Measurements from ENCODE around the gene PPFIA1. TPM values are rescaled to one million over a fixed set of nuclear protein-coding genes. Genes with fewer than 3 reads are reported as not detected.

Gene PPFIA1
- 10 to 100 TPM; 17.8 to 27.3 (median 23.6) TPM for polyA plus RNA-seq
- long read RNA-seq, donor 1, partial matches to known transcripts, result 0 of 2 reads
- long read RNA-seq, donor 1, other reads (novel, unspliced or antisense), result 0 of 2 reads
- long read RNA-seq, donor 2, result 0 reads
- long read RNA-seq, donor 3, result 0 reads
- long read RNA-seq, donor 4, result 0 reads
- long read RNA-seq, donor 5, result 0 reads
- long read RNA-seq, donor 6, partial matches to known transcripts, result 0 of 2 reads
- long read RNA-seq, donor 6, other reads (novel, unspliced or antisense), result 0 of 2 reads
- long read RNA-seq, donor 7, result 0 reads
- long read RNA-seq, donor 8, result 0 reads
- long read RNA-seq, donor 9, result 0 reads
- long read RNA-seq, donor 10, partial matches to known transcripts, result 0 of 1 reads
- long read RNA-seq, donor 10, other reads (novel, unspliced or antisense), result 0 of 1 reads

GRCh38 chr11:70270104-70270876, at the start of gene PPFIA1:
Gene PPFIA1 (plus strand): TSS chr11:70270690. CDS start chr11:70272173, 1,483 bp downstream.
- Histone ChIP-seq H3K4me1 (ENCODE audit: control insufficient read depth in 3 of 3, insufficient read depth in 2 of 3, low read depth in 1 of 3, low read length in 2 of 3) (peaks cover 2 to 10% (median 10%) of the 10 kb centered on the region in 3 donors), H3K4me3 (ENCODE audit: low read depth in 1 of 3, low read length in 3 of 3) (peak within 1 kb of the TSS; percentile 81 to 90 (median 87)), H3K36me3 (ENCODE audit: control insufficient read depth in 3 of 3, insufficient read depth in 2 of 3, low read depth in 1 of 3, low read length in 3 of 3) (peaks cover 0 to 13% (median 4%) of the 10 kb centered on the region in 3 donors), H3K27ac (ENCODE audit: low read depth in 1 of 3, low read length in 2 of 3) (peak within 1 kb of the TSS; percentile 85 to 96 (median 86)), H3K27me3 (ENCODE audit: control insufficient read depth in 3 of 3, insufficient read depth in 3 of 3, low read length in 3 of 3) (no peaks in the 10 kb centered on the region), H3K9me3 (ENCODE audit: control insufficient read depth in 2 of 2, insufficient read depth in 1 of 2, low read depth in 1 of 2, low read length in 1 of 2) (no peaks in the 10 kb centered on the region)
- FAIRE-seq, result no peak
- DNase-seq, result peak; percentile 96 to 99
- whole genome bisulfite sequencing, 3 donors, result 0% methylated on average over 66 to 99 of the region's 99 CpGs

DNA sequence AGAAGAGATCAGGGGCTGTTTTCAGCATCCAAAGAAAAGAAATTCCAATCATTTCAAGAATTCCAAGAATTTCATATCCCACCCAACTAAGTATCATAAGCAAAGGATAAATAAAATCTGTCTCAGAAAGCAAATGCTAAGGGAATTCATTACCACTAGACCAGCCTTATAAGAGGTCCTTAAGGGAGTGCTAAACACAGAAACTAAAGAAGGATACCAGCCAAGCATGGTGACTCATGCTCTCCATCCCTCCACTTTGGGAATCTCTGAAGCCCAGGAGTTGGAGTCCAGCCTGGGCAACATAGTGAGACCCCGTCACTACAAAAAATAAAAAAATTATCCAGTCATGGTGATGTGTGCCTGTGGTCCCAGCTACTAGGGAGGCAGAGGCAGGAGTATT, 49.6 kb upstream of the PPFIA1 start:
- FAIRE-seq (no peak), DNase-seq (no peak)
- Histone ChIP-seq H3K4me1 (ENCODE audit: control insufficient read depth in 3 of 3, insufficient read depth in 2 of 3, low read depth in 1 of 3, low read length in 2 of 3) (peaks cover 0 to 6% (median 0%) of the 10 kb centered on the region in 3 donors), H3K4me3 (ENCODE audit: low read depth in 1 of 3, low read length in 3 of 3) (no peak overlapping the region), H3K27me3 (ENCODE audit: control insufficient read depth in 3 of 3, insufficient read depth in 3 of 3, low read length in 3 of 3) (no peaks in the 10 kb centered on the region), H3K36me3 (ENCODE audit: control insufficient read depth in 3 of 3, insufficient read depth in 2 of 3, low read depth in 1 of 3, low read length in 3 of 3) (no peaks in the 10 kb centered on the region), H3K27ac (ENCODE audit: low read depth in 1 of 3, low read length in 2 of 3) (no peak overlapping the region), H3K9me3 (ENCODE audit: control insufficient read depth in 2 of 2, insufficient read depth in 1 of 2, low read depth in 1 of 2, low read length in 1 of 2) (peaks cover 0 to 3% of the 10 kb centered on the region in 2 donors)
- 77 to 97% (median 93%) methylated on average over 1 of the region's 1 CpG for WGBS, 3 donors

- Histone ChIP-seq H3K4me1 (ENCODE audit: control insufficient read depth in 3 of 3, insufficient read depth in 2 of 3, low read depth in 1 of 3, low read length in 2 of 3) (peaks cover 4 to 13% (median 4%) of the 10 kb centered on the region in 3 donors), H3K4me3 (ENCODE audit: low read depth in 1 of 3, low read length in 3 of 3) (no peak overlapping the region), H3K9me3 (ENCODE audit: control insufficient read depth in 2 of 2, insufficient read depth in 1 of 2, low read depth in 1 of 2, low read length in 1 of 2) (peaks cover 0 to 3% of the 10 kb centered on the region in 2 donors), H3K27me3 (ENCODE audit: control insufficient read depth in 3 of 3, insufficient read depth in 3 of 3, low read length in 3 of 3) (no peaks in the 10 kb centered on the region), H3K36me3 (ENCODE audit: control insufficient read depth in 3 of 3, insufficient read depth in 2 of 3, low read depth in 1 of 3, low read length in 3 of 3) (no peaks in the 10 kb centered on the region), H3K27ac (ENCODE audit: low read depth in 1 of 3, low read length in 2 of 3) (peak overlapping the region in 2 of 3 donors; percentile 76 to 89)
- WGBS, 3 donors, result 13 to 50% (median 35%) methylated on average over 5 to 8 of the region's 8 CpGs
- no peak for FAIRE-seq
- peak; percentile 65 to 98 for DNase-seq
These were observed 44.8 kb upstream of the PPFIA1 start for GRCh38 chr11:70225681-70226177.

- WGBS, 3 donors, result 24 to 69% (median 47%) methylated on average over 3 of the region's 3 CpGs
- peak overlapping the region in 2 of 3 donors; percentile 76 to 89 for H3K27ac ChIP-seq (ENCODE audit: low read depth in 1 of 3, low read length in 2 of 3)
- H3K9me3 ChIP-seq (ENCODE audit: control insufficient read depth in 2 of 2, insufficient read depth in 1 of 2, low read depth in 1 of 2, low read length in 1 of 2), result peaks cover 0 to 3% of the 10 kb centered on the region in 2 donors
- no peak overlapping the region for H3K4me3 ChIP-seq (ENCODE audit: low read depth in 1 of 3, low read length in 3 of 3)
- FAIRE-seq, result no peak
- H3K36me3 ChIP-seq (ENCODE audit: control insufficient read depth in 3 of 3, insufficient read depth in 2 of 3, low read depth in 1 of 3, low read length in 3 of 3), result no peaks in the 10 kb centered on the region
- no peaks in the 10 kb centered on the region for H3K27me3 ChIP-seq (ENCODE audit: control insufficient read depth in 3 of 3, insufficient read depth in 3 of 3, low read length in 3 of 3)
- peaks cover 4 to 13% (median 4%) of the 10 kb centered on the region in 3 donors for H3K4me1 ChIP-seq (ENCODE audit: control insufficient read depth in 3 of 3, insufficient read depth in 2 of 3, low read depth in 1 of 3, low read length in 2 of 3)
- no peak for DNase-seq
These were observed 44.3 kb upstream of the PPFIA1 start for GRCh38 chr11:70226183-70226582.

DNA sequence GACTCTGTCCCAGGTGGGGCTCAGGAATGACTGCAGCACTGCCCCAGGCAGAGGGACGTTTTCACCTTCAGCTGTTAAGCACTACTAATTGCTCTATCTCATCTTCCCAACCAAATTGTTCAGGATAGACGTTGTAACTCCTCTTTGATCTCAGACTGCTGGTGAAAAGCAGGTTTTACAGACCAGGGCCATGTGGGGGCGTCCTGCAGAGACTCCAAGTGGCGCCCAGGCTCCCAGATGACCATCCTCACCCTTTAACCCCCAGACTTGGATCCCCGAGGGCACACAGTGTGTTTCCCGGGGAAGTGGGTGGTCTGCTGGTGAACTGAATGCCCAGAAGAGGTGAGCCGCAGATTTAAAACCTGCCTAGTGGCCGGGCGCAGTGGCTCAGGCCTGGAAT, 43.5 kb upstream of the PPFIA1 start:
- DNase-seq (no peak), FAIRE-seq (no peak)
- Histone ChIP-seq H3K4me1 (ENCODE audit: control insufficient read depth in 3 of 3, insufficient read depth in 2 of 3, low read depth in 1 of 3, low read length in 2 of 3) (peaks cover 4 to 13% (median 4%) of the 10 kb centered on the region in 3 donors), H3K36me3 (ENCODE audit: control insufficient read depth in 3 of 3, insufficient read depth in 2 of 3, low read depth in 1 of 3, low read length in 3 of 3) (no peaks in the 10 kb centered on the region), H3K27ac (ENCODE audit: low read depth in 1 of 3, low read length in 2 of 3) (peak overlapping the region in 2 of 3 donors; percentile 76 to 89), H3K9me3 (ENCODE audit: control insufficient read depth in 2 of 2, insufficient read depth in 1 of 2, low read depth in 1 of 2, low read length in 1 of 2) (peaks cover 0 to 3% of the 10 kb centered on the region in 2 donors), H3K4me3 (ENCODE audit: low read depth in 1 of 3, low read length in 3 of 3) (no peak overlapping the region), H3K27me3 (ENCODE audit: control insufficient read depth in 3 of 3, insufficient read depth in 3 of 3, low read length in 3 of 3) (no peaks in the 10 kb centered on the region)
- 56 to 58% (median 57%) methylated on average over 9 of the region's 9 CpGs for WGBS, 3 donors

- WGBS, 3 donors, result 53 to 70% (median 68%) methylated on average over 10 of the region's 10 CpGs
- Histone ChIP-seq H3K27ac (ENCODE audit: low read depth in 1 of 3, low read length in 2 of 3) (no peak overlapping the region), H3K4me1 (ENCODE audit: control insufficient read depth in 3 of 3, insufficient read depth in 2 of 3, low read depth in 1 of 3, low read length in 2 of 3) (peaks cover 4 to 13% (median 4%) of the 10 kb centered on the region in 3 donors)
These were observed 40.8 kb upstream of the PPFIA1 start for GRCh38 chr11:70229737-70230136.

GRCh38 chr11:70230151-70230839, 40.2 kb upstream of the PPFIA1 start:
- H3K27me3 ChIP-seq (ENCODE audit: control insufficient read depth in 3 of 3, insufficient read depth in 3 of 3, low read length in 3 of 3), result no peaks in the 10 kb centered on the region
- peaks cover 1 to 5% of the 10 kb centered on the region in 2 donors for H3K9me3 ChIP-seq (ENCODE audit: control insufficient read depth in 2 of 2, insufficient read depth in 1 of 2, low read depth in 1 of 2, low read length in 1 of 2)
- H3K36me3 ChIP-seq (ENCODE audit: control insufficient read depth in 3 of 3, insufficient read depth in 2 of 3, low read depth in 1 of 3, low read length in 3 of 3), result no peaks in the 10 kb centered on the region
- H3K4me3 ChIP-seq (ENCODE audit: low read depth in 1 of 3, low read length in 3 of 3), result no peak overlapping the region
- H3K27ac ChIP-seq (ENCODE audit: low read depth in 1 of 3, low read length in 2 of 3), result no peak overlapping the region
- no peak for FAIRE-seq
- peak in 1 of 2 donors; percentile 35 for DNase-seq
- peaks cover 4 to 13% (median 4%) of the 10 kb centered on the region in 3 donors for H3K4me1 ChIP-seq (ENCODE audit: control insufficient read depth in 3 of 3, insufficient read depth in 2 of 3, low read depth in 1 of 3, low read length in 2 of 3)
- 41 to 74% (median 62%) methylated on average over 8 of the region's 8 CpGs for WGBS, 3 donors

More at GRCh38 chr11:70229737-70230136, 40.8 kb upstream of the PPFIA1 start:
- peak in 1 of 2 donors; percentile 43 for DNase-seq
- peaks cover 1 to 6% of the 10 kb centered on the region in 2 donors for H3K9me3 ChIP-seq (ENCODE audit: control insufficient read depth in 2 of 2, insufficient read depth in 1 of 2, low read depth in 1 of 2, low read length in 1 of 2)
- FAIRE-seq, result no peak
- no peak overlapping the region for H3K4me3 ChIP-seq (ENCODE audit: low read depth in 1 of 3, low read length in 3 of 3)
- no peaks in the 10 kb centered on the region for H3K36me3 ChIP-seq (ENCODE audit: control insufficient read depth in 3 of 3, insufficient read depth in 2 of 3, low read depth in 1 of 3, low read length in 3 of 3)
- H3K27me3 ChIP-seq (ENCODE audit: control insufficient read depth in 3 of 3, insufficient read depth in 3 of 3, low read length in 3 of 3), result no peaks in the 10 kb centered on the region
